Sigmoid colon (tissue), 4 donors: ENCODE results near the gene ABI1.

ENCODE experiments used
- EP300 ChIP-seq, 4 donors: sonication (generic); formaldehyde crosslinking; IDR thresholded peaks; one replicate each; pipeline ENCODE4 v1.6.1; 2017; ENCODE audit warnings: antibody characterized with exemption in 4 of 4
- POLR2A ChIP-seq, 2 donors: fragments of 450-650 bp; IDR thresholded peaks; one replicate each; pipeline ENCODE4 v1.6.1; 2016; ENCODE audit warnings: antibody characterized with exemption in 2 of 2, mild to moderate bottlenecking in 2 of 2, moderate library complexity in 2 of 2
- POLR2AphosphoS5 ChIP-seq, 4 donors: sonication (generic); formaldehyde crosslinking; IDR thresholded peaks; one replicate each; pipeline ENCODE4 v1.6.1; 2017; ENCODE audit warnings: antibody characterized with exemption in 4 of 4
- TF ChIP-seq, protein P1 (sequence below), 4 experiments: fragments of 450-650 bp in 3 of 4; fragments of 200-600 bp in 1 of 4; IDR thresholded peaks; one replicate each; pipeline ENCODE4 v1.5.1; 2016 to 2019; ENCODE audit warnings: antibody characterized with exemption in 4 of 4, mild to moderate bottlenecking in 3 of 4, moderate library complexity in 2 of 4

GRCh38 chr10:26858707-26859034 lies 2.1 kb downstream of the ABI1 start:
- TF ChIP-seq POLR2A (IDR thresholded peaks at IDR 0.05) = no peak
- TF ChIP-seq POLR2AphosphoS5 (IDR thresholded peaks at IDR 0.05) = no peak
- TF ChIP-seq, protein P1, sequence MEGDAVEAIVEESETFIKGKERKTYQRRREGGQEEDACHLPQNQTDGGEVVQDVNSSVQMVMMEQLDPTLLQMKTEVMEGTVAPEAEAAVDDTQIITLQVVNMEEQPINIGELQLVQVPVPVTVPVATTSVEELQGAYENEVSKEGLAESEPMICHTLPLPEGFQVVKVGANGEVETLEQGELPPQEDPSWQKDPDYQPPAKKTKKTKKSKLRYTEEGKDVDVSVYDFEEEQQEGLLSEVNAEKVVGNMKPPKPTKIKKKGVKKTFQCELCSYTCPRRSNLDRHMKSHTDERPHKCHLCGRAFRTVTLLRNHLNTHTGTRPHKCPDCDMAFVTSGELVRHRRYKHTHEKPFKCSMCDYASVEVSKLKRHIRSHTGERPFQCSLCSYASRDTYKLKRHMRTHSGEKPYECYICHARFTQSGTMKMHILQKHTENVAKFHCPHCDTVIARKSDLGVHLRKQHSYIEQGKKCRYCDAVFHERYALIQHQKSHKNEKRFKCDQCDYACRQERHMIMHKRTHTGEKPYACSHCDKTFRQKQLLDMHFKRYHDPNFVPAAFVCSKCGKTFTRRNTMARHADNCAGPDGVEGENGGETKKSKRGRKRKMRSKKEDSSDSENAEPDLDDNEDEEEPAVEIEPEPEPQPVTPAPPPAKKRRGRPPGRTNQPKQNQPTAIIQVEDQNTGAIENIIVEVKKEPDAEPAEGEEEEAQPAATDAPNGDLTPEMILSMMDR (IDR thresholded peaks at IDR 0.05) = no peak
- no peak for TF ChIP-seq EP300 (IDR thresholded peaks at IDR 0.05)
